GM08714 (cell line): ENCODE results near the gene SUSD6.

Experiments used
- H3K4me3 ChIP-seq: fragments of 200-500 bp; sonication (Bioruptor generic); 2 replicates; pipeline ENCODE4 v1.5.1; 2014; ENCODE audit warnings: mild to moderate bottlenecking, low read length, inconsistent platforms
- ZNF274 ChIP-seq: IDR thresholded peaks from 2 replicates; pipeline ENCODE4 v1.6.1; 2012; ENCODE audit warnings: mild to moderate bottlenecking, low read depth, low read length

Gene SUSD6

GRCh38 chr14:69660344-69661193 is 49.2 kb downstream of the SUSD6 start:
- TF ChIP-seq ZNF274: no peak
- H3K4me3 ChIP-seq: no peak overlapping the region

GRCh38 chr14:69661194-69661537 is 49.8 kb downstream of the SUSD6 start:
- no peak overlapping the region for H3K4me3 ChIP-seq
- TF ChIP-seq ZNF274: no peak

- H3K4me3 ChIP-seq: no peak overlapping the region
- no peak for TF ChIP-seq ZNF274
Observed at GRCh38 chr14:69662636-69663299, 51.4 kb downstream of the SUSD6 start.

- TF ChIP-seq ZNF274: no peak
- H3K4me3 ChIP-seq: no peak overlapping the region
Observed at GRCh38 chr14:69663300-69663643, 51.9 kb downstream of the SUSD6 start.

GRCh38 chr14:69664265-69664664 is 52.9 kb downstream of the SUSD6 start:
- no peak for TF ChIP-seq ZNF274
- H3K4me3 ChIP-seq: no peak overlapping the region

- TF ChIP-seq ZNF274: no peak
- H3K4me3 ChIP-seq: no peak overlapping the region
Observed at GRCh38 chr14:69664865-69665526, 53.6 kb downstream of the SUSD6 start.

- no peak overlapping the region for H3K4me3 ChIP-seq
- TF ChIP-seq ZNF274: no peak
Observed at GRCh38 chr14:69665631-69666030, 54.2 kb downstream of the SUSD6 start.

- no peak for TF ChIP-seq ZNF274
Observed at GRCh38 chr14:69666112-69666511, 54.7 kb downstream of the SUSD6 start.

GRCh38 chr14:69666690-69667211 is 55.4 kb downstream of the SUSD6 start:
- TF ChIP-seq ZNF274: no peak
- H3K4me3 ChIP-seq: peak overlapping the region; percentile 7; the same call in 1 of the 2 replicates

More at GRCh38 chr14:69666112-69666511, 54.7 kb downstream of the SUSD6 start:
- no peak overlapping the region for H3K4me3 ChIP-seq

GRCh38 chr14:69667938-69668335 is 56.5 kb downstream of the SUSD6 start:
- no peak for TF ChIP-seq ZNF274
- no peak overlapping the region; the same call in 1 of the 2 replicates for H3K4me3 ChIP-seq

GRCh38 chr14:69669375-69669774 is 58.0 kb downstream of the SUSD6 start:
- TF ChIP-seq ZNF274: no peak
- no peak overlapping the region for H3K4me3 ChIP-seq

- H3K4me3 ChIP-seq: no peak overlapping the region
- TF ChIP-seq ZNF274: no peak
Observed at GRCh38 chr14:69670093-69670492, 58.7 kb downstream of the SUSD6 start.

GRCh38 chr14:69671365-69672030 is 60.1 kb downstream of the SUSD6 start:
- TF ChIP-seq ZNF274: no peak
- no peak overlapping the region for H3K4me3 ChIP-seq

- no peak overlapping the region for H3K4me3 ChIP-seq
Observed at GRCh38 chr14:69672356-69672755, 61.0 kb downstream of the SUSD6 start.

GRCh38 chr14:69673104-69673503 is 61.7 kb downstream of the SUSD6 start:
- TF ChIP-seq ZNF274: no peak
- H3K4me3 ChIP-seq: peak overlapping the region; percentile 27; the same call in 1 of the 2 replicates

More at GRCh38 chr14:69672356-69672755, 61.0 kb downstream of the SUSD6 start:
- no peak for TF ChIP-seq ZNF274
